ENCODE results near the gene SLC25A51. TPM values are rescaled to one million over a fixed set of nuclear protein-coding genes. Genes with fewer than 3 reads are reported as not detected.
A peak's percentile ranks its signal among the peaks of the same experiment; 100 is the strongest.

The SLC25A51 gene
- polyA plus RNA-seq, 1 donor (not counting 4 experiments of a cell fraction or from before 2014, with no cell fraction given), result 22.2 TPM

GRCh38 chr9:37942621-37943344 is 38.9 kb upstream of the SLC25A51 start:
- H2AFZ ChIP-seq (ENCODE audit: control insufficient read depth, low read length), result no peak overlapping the region
- H3K36me3 ChIP-seq (ENCODE audit: control insufficient read depth in 2 of 2, extremely low read depth in 1 of 2, insufficient read depth in 2 of 2, low read length in 2 of 2), result peaks cover 43 to 48% of the 10 kb centered on the region in 2 experiments
- no peak overlapping the region for H3K9ac ChIP-seq (ENCODE audit: control insufficient read depth, extremely low read depth, insufficient read depth, low read length)
- no peaks in the 10 kb centered on the region for H3K27me3 ChIP-seq (ENCODE audit: control insufficient read depth, extremely low read depth, insufficient read depth, low read length)
- FAIRE-seq (peak; percentile 69), DNase-seq (ENCODE audit: low read depth, low spot score) (no peak)
- no peak overlapping the region for H3K4me3 ChIP-seq (ENCODE audit: control insufficient read depth in 2 of 3, extremely low read depth in 1 of 3, insufficient read depth in 2 of 3, low read depth in 1 of 3, low read length in 3 of 3)
- peaks cover 11% of the 10 kb centered on the region for H3K9me1 ChIP-seq (ENCODE audit: control insufficient read depth, extremely low read depth, insufficient read depth, low read length)
- H4K20me1 ChIP-seq (ENCODE audit: control insufficient read depth, extremely low read depth, insufficient read depth, low read length), result no peaks in the 10 kb centered on the region
- peak overlapping the region; percentile 63 for H3K27ac ChIP-seq (ENCODE audit: control insufficient read depth, insufficient read depth, low read length)
- H3K4me2 ChIP-seq (ENCODE audit: control insufficient read depth, extremely low read depth, insufficient read depth, low read depth, low read length), result peak overlapping the region; percentile 4
- peaks cover 3% of the 10 kb centered on the region for H3K79me2 ChIP-seq (ENCODE audit: control insufficient read depth, insufficient read depth, low read length)
- no peaks in the 10 kb centered on the region for H3K9me3 ChIP-seq (ENCODE audit: control insufficient read depth, low read depth, low read length)
- peaks cover 50% of the 10 kb centered on the region for H3K4me1 ChIP-seq (ENCODE audit: control insufficient read depth, extremely low read depth, insufficient read depth, low read length)
- dilution Hi-C loops (cut with MboI; ENCODE audit: extremely low pct_ligation_motif_present, low sequenced_read_pairs), result no loop called here
- TF ChIP-seq EZH2 (IDR thresholded peaks at IDR 0.05; ENCODE audit: low read length), result no peak
- no peak for TF ChIP-seq CTCF (optimal IDR thresholded peaks at IDR 0.05 in 1 of 3, IDR thresholded peaks at IDR 0.05 in 1 of 3, conservative IDR thresholded peaks at IDR 0.05 in 1 of 3; ENCODE audit: extremely low read depth in 1 of 3, insufficient read depth in 2 of 3, low read length in 3 of 3)

- no peak overlapping the region for H3K4me2 ChIP-seq (ENCODE audit: control insufficient read depth, extremely low read depth, insufficient read depth, low read depth, low read length)
- TF ChIP-seq CTCF (optimal IDR thresholded peaks at IDR 0.05 in 1 of 3, IDR thresholded peaks at IDR 0.05 in 1 of 3, conservative IDR thresholded peaks at IDR 0.05 in 1 of 3; ENCODE audit: extremely low read depth in 1 of 3, insufficient read depth in 2 of 3, low read length in 3 of 3), result no peak
- TF ChIP-seq EZH2 (IDR thresholded peaks at IDR 0.05; ENCODE audit: low read length), result no peak
- peaks cover 6% of the 10 kb centered on the region for H3K79me2 ChIP-seq (ENCODE audit: control insufficient read depth, insufficient read depth, low read length)
- no peak overlapping the region for H3K9ac ChIP-seq (ENCODE audit: control insufficient read depth, extremely low read depth, insufficient read depth, low read length)
- no peak overlapping the region for H3K27ac ChIP-seq (ENCODE audit: control insufficient read depth, insufficient read depth, low read length)
- dilution Hi-C loops (cut with MboI; ENCODE audit: extremely low pct_ligation_motif_present, low sequenced_read_pairs), result no loop called here
- FAIRE-seq (no peak), DNase-seq (ENCODE audit: low read depth, low spot score) (no peak)
- peaks cover 33 to 43% of the 10 kb centered on the region in 2 experiments for H3K36me3 ChIP-seq (ENCODE audit: control insufficient read depth in 2 of 2, extremely low read depth in 1 of 2, insufficient read depth in 2 of 2, low read length in 2 of 2)
- peaks cover 65% of the 10 kb centered on the region for H3K4me1 ChIP-seq (ENCODE audit: control insufficient read depth, extremely low read depth, insufficient read depth, low read length)
- H3K9me3 ChIP-seq (ENCODE audit: control insufficient read depth, low read depth, low read length), result no peaks in the 10 kb centered on the region
- no peak overlapping the region for H3K4me3 ChIP-seq (ENCODE audit: control insufficient read depth in 2 of 3, extremely low read depth in 1 of 3, insufficient read depth in 2 of 3, low read depth in 1 of 3, low read length in 3 of 3)
- peaks cover 11% of the 10 kb centered on the region for H3K9me1 ChIP-seq (ENCODE audit: control insufficient read depth, extremely low read depth, insufficient read depth, low read length)
- H2AFZ ChIP-seq (ENCODE audit: control insufficient read depth, low read length), result no peak overlapping the region
- H4K20me1 ChIP-seq (ENCODE audit: control insufficient read depth, extremely low read depth, insufficient read depth, low read length), result no peaks in the 10 kb centered on the region
- no peaks in the 10 kb centered on the region for H3K27me3 ChIP-seq (ENCODE audit: control insufficient read depth, extremely low read depth, insufficient read depth, low read length)
Measured at GRCh38 chr9:37941253-37941652, 37.3 kb upstream of the SLC25A51 start.

Measured in keratinocyte (primary cell).